GM21423 (cell line): ENCODE measurements around the gene GCFC2.
"Not testable (repeated sequence)": the region's sequence is repeated elsewhere in the genome, so short reads cannot be mapped to it uniquely, and the experiment has no call there.

ENCODE experiments used
- ATAC-seq: cut with Tn5 transposase; IDR thresholded peaks from one replicate; pipeline ENCODE4 v1.9.1; 2021; ENCODE audit warnings: mild to moderate bottlenecking, moderate library complexity; ENCODE audit not compliant: unreplicated experiment

Gene GCFC2

GRCh38 chr2:75680402-75680801, 30.3 kb downstream of the GCFC2 start:
- no peak for ATAC-seq

GRCh38 chr2:75679556-75679955, 31.2 kb downstream of the GCFC2 start:
- ATAC-seq, result no peak

- no peak for ATAC-seq
These were observed 34.3 kb downstream of the GCFC2 start for GRCh38 chr2:75676464-75676863.

- ATAC-seq, result no peak
These were observed 34.8 kb downstream of the GCFC2 start for GRCh38 chr2:75675908-75676307.

- not testable (repeated sequence) for ATAC-seq
These were observed 35.3 kb downstream of the GCFC2 start for GRCh38 chr2:75675423-75675822.

- ATAC-seq, result no peak
These were observed 42.8 kb downstream of the GCFC2 start for GRCh38 chr2:75667884-75668283.

- ATAC-seq, result no peak
These were observed 43.8 kb downstream of the GCFC2 start for GRCh38 chr2:75666911-75667310.

GRCh38 chr2:75657798-75658197, 52.9 kb downstream of the GCFC2 start:
- no peak for ATAC-seq

GRCh38 chr2:75656563-75656962, 54.2 kb downstream of the GCFC2 start:
- no peak for ATAC-seq

GRCh38 chr2:75655861-75656260, 54.9 kb downstream of the GCFC2 start:
- ATAC-seq, result no peak

GRCh38 chr2:75654012-75654411, 56.7 kb downstream of the GCFC2 start:
- ATAC-seq, result no peak

- ATAC-seq, result no peak
These were observed 62.9 kb downstream of the GCFC2 start for GRCh38 chr2:75647771-75648170.

- peak; percentile 97 for ATAC-seq
These were observed 63.9 kb downstream of the GCFC2 start, which contains the start of gene MRPL19 for GRCh38 chr2:75646583-75647425. Gene MRPL19 (plus strand): TSS chr2:75646783. CDS start chr2:75646808, 25 bp downstream.

GRCh38 chr2:75646090-75646582, 64.6 kb downstream of the GCFC2 start:
- no peak for ATAC-seq

GRCh38 chr2:75645643-75646042, 65.1 kb downstream of the GCFC2 start:
- no peak for ATAC-seq

- no peak for ATAC-seq
These were observed 66.7 kb downstream of the GCFC2 start for GRCh38 chr2:75643980-75644379.

- ATAC-seq, result no peak
These were observed 69.1 kb downstream of the GCFC2 start for GRCh38 chr2:75641587-75641986.

- ATAC-seq, result peak; percentile 98
These were observed 70.0 kb downstream of the GCFC2 start for GRCh38 chr2:75640621-75641121.

- ATAC-seq, result no peak
These were observed 73.1 kb downstream of the GCFC2 start for GRCh38 chr2:75637568-75637967.

- no peak for ATAC-seq
These were observed 75.8 kb downstream of the GCFC2 start for GRCh38 chr2:75634945-75635344.

- ATAC-seq, result no peak
These were observed 77.1 kb downstream of the GCFC2 start for GRCh38 chr2:75633620-75634019.

GRCh38 chr2:75632813-75633212, 77.9 kb downstream of the GCFC2 start:
- ATAC-seq, result no peak
